Heart left ventricle (tissue), 16 donors: ENCODE measurements around the gene SUPT3H. TPM values are rescaled to one million over a fixed set of nuclear protein-coding genes. Genes with fewer than 3 reads are reported as not detected.
A peak's percentile ranks its signal among the peaks of the same experiment; 100 is the strongest.

Experiments
- ATAC-seq, 4 donors: fragments of 200-7000 bp; cut with Tn5 transposase; one replicate each; pipeline ENCODE4 v1.9.1; 2020 to 2022; ENCODE audit warnings: moderate library complexity in 4 of 4, mild to moderate bottlenecking in 3 of 4, moderate number of reproducible peaks in 1 of 4
- DNase-seq, 5 donors: peaks; one replicate each; pipeline ENCODE4 v3.0.0-alpha.2; 2020
- H3K27ac ChIP-seq, 12 donors: fragments of 200-600 bp; sonication (generic) in 4 of 12; one replicate each; pipeline versions ENCODE4 v1.5.0 to v1.8.0; 2016 to 2022; ENCODE audit warnings: mild to moderate bottlenecking in 2 of 12
- H3K27me3 ChIP-seq, 9 donors: fragments of 200-600 bp; sonication (generic) in 2 of 9; one replicate each; pipeline versions ENCODE4 v1.5.1 to v1.8.0; 2016 to 2022; ENCODE audit warnings: mild to moderate bottlenecking in 3 of 9
- H3K36me3 ChIP-seq, 9 donors: fragments of 200-600 bp; sonication (generic) in 2 of 9; one replicate each; pipeline versions ENCODE4 v1.5.0 to v1.8.0; 2018 to 2022; ENCODE audit warnings: mild to moderate bottlenecking in 2 of 9
- H3K4me1 ChIP-seq, 12 donors: fragments of 200-600 bp; sonication (generic) in 4 of 12; one replicate each; pipeline versions ENCODE4 v1.5.0 to v1.8.0; 2016 to 2022; ENCODE audit warnings: mild to moderate bottlenecking in 3 of 12
- H3K4me3 ChIP-seq, 12 donors: fragments of 200-600 bp; sonication (generic) in 4 of 12; one replicate each; pipeline versions ENCODE4 v1.5.0 to v1.8.0; 2017 to 2022; ENCODE audit warnings: mild to moderate bottlenecking in 9 of 12, moderate library complexity in 4 of 12
- H3K9me3 ChIP-seq, 12 donors: fragments of 200-600 bp; sonication (generic) in 4 of 12; one replicate each; pipeline versions ENCODE4 v1.5.0 to v1.8.0; 2016 to 2022; ENCODE audit warnings: mild to moderate bottlenecking in 1 of 12
- POLR2A ChIP-seq, 2 donors: fragments of 450-650 bp; IDR thresholded peaks; one replicate each; pipeline ENCODE4 v1.6.1; 2017; ENCODE audit warnings: antibody characterized with exemption in 2 of 2, mild to moderate bottlenecking in 2 of 2, moderate library complexity in 2 of 2
- WGBS, 4 donors: extraction: QIAGEN DNeasy Blood & Tissue Kit in 2 of 4; methylation state at CpG; one replicate each; pipeline versions ENCODE4 v1.1.5 to v1.1.7; 2013 to 2018; 5-methylcytosine and 5-hydroxymethylcytosine counted together
- intact Hi-C, 10 donors: fragments of 100-400 bp; cut with DNase I; formaldehyde crosslinking; loops; one replicate each; pipeline versions ENCODE4 v1.11.1 to v1.14.2; 2022
- polyA plus RNA-seq, 2 donors: library from polyadenylated mRNA; stranded (reverse); fragments of 200-250 nt; gene quantifications; one replicate each; pipeline ENCODE4 v1.2.3, GENCODE V29; 2013
- total RNA-seq, 9 donors: library from RNA; depleted of rRNA in 2 of 9; stranded (reverse); fragments of >200 nt in 2 of 9; fragmentation: NEBNext Ultra II Directional in 3 of 9; extraction: Animal tissue kit (Norgen Biotek cat#: 25700) in 3 of 9; gene quantifications; one replicate each; pipeline versions ENCODE4 v1.1.0 to v1.2.4, GENCODE V29; 2016 to 2023
- TF ChIP-seq, protein P1 (sequence below), 12 donors: fragments of 200-600 bp; sonication (generic) in 4 of 12; IDR thresholded peaks; one replicate each; pipeline versions ENCODE4 v1.5.0 to v1.8.0; 2018 to 2022; ENCODE audit warnings: antibody characterized with exemption in 12 of 12, mild to moderate bottlenecking in 5 of 12
- donor health status: ischemic (EF 13 %, LVEDD 7.1; RV severe dilation, severe dysfunction).
- donor health status: healthy with polysubstance abuse.
- donor health status: DM: no; HTN: yes; CAD: no.
- donor health status: DM: no; HTN: no; CAD: no.
- donor health status: ischemic (EF 25% LVEDD 6.9; RV normal size, moderate dysfunction).
- donor health status: ischemic (EF 25% LVEDD 5.7; RV mildly dilated, moderate dysfunction).
- donor health status: healthy.
- donor health status: DM: yes; HTN: yes; CAD: no.
- donor health status: ischemic (EF 35%, LVEDD 5.7; RV mildly dilated, moderate dysfunction).
- donor health status: nonischemic (EF 11% LVEDD 7.7; RV severe dilation, severe dysfunction).
- donor health status: DM: yes; HTN: yes; CAD: no.
- donor health status: PGD.
- donor health status: ischemic (EF 29% LVEDD 5.4; RV normal size, mild dysfunction).
- donor health status: nonischemic (EF 23%, LVEDD 6.1; RV moderate dilation, normal function).

The SUPT3H gene
- total and polyA plus RNA-seq, 11 donors, result 1.5 to 8.1 (median 4.1) TPM

DNA sequence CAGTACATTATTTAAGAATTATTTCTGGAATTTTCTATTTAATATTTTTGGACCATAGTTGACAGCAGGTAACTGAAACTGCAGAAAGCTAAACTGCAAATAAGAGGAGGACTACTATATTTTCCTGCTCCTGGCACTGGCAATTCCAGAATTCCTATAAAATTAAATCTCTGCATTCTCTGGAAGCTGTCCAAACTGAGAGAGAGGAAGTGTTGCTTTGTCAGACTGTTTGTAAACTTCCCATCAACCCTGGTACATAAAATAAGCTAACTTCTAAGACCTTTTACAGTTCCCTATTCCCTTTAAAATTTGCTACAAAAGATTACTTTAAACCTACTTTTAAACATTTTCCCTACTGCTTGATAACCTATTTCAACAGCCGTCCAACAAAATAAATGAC, 245.7 kb downstream of the SUPT3H start:
- Histone ChIP-seq H3K27ac (peak overlapping the region in 7 of 12 donors; percentile 8 to 77 (median 27)), H3K9me3 (peaks cover 0 to 18% (median 11%) of the 10 kb centered on the region in 12 donors), H3K36me3 (no peaks in the 10 kb centered on the region), H3K4me1 (peaks cover 0 to 22% (median 12%) of the 10 kb centered on the region in 12 donors), H3K4me3 (no peak overlapping the region), H3K27me3 (no peaks in the 10 kb centered on the region)
- ATAC-seq, result no peak
- WGBS, 4 donors, result 22 to 40% (median 34%) methylated on average over 1 of the region's 1 CpG
- TF ChIP-seq POLR2A (IDR thresholded peaks at IDR 0.05), result no peak
- TF ChIP-seq, protein P1, sequence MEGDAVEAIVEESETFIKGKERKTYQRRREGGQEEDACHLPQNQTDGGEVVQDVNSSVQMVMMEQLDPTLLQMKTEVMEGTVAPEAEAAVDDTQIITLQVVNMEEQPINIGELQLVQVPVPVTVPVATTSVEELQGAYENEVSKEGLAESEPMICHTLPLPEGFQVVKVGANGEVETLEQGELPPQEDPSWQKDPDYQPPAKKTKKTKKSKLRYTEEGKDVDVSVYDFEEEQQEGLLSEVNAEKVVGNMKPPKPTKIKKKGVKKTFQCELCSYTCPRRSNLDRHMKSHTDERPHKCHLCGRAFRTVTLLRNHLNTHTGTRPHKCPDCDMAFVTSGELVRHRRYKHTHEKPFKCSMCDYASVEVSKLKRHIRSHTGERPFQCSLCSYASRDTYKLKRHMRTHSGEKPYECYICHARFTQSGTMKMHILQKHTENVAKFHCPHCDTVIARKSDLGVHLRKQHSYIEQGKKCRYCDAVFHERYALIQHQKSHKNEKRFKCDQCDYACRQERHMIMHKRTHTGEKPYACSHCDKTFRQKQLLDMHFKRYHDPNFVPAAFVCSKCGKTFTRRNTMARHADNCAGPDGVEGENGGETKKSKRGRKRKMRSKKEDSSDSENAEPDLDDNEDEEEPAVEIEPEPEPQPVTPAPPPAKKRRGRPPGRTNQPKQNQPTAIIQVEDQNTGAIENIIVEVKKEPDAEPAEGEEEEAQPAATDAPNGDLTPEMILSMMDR (IDR thresholded peaks at IDR 0.05), result no peak
- DNase-seq, result no peak
- intact Hi-C loops, result no loop called here

DNA sequence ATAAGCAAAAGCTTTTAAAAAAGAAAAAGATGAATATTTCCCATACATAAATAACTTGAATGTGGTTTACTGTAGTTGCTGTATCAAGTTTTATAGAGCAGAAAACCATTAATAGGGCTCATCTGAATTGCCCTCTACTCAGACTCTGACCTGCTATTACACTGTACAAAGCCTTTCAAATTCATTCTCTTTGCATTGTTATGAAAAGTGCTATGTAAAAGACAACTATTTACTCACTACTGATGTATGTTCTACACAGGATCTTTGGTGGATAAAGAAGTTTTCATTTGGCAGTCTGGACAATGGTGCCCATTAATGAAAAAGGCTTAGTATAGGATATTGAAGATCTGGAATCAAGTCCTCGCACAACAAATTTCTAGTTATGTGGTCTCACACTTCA, 248.7 kb downstream of the SUPT3H start:
- DNase-seq (no peak), ATAC-seq (no peak)
- Histone ChIP-seq H3K9me3 (no peaks in the 10 kb centered on the region), H3K4me3 (no peak overlapping the region), H3K27ac (no peak overlapping the region), H3K4me1 (peaks cover 0 to 22% (median 12%) of the 10 kb centered on the region in 12 donors), H3K36me3 (no peaks in the 10 kb centered on the region), H3K27me3 (no peaks in the 10 kb centered on the region)
- TF ChIP-seq POLR2A (IDR thresholded peaks at IDR 0.05), result no peak
- TF ChIP-seq, protein P1 (IDR thresholded peaks at IDR 0.05), result no peak
- intact Hi-C loops, result no loop called here
- 95 to 99% (median 96%) methylated on average over 1 of the region's 1 CpG for WGBS, 4 donors

DNA sequence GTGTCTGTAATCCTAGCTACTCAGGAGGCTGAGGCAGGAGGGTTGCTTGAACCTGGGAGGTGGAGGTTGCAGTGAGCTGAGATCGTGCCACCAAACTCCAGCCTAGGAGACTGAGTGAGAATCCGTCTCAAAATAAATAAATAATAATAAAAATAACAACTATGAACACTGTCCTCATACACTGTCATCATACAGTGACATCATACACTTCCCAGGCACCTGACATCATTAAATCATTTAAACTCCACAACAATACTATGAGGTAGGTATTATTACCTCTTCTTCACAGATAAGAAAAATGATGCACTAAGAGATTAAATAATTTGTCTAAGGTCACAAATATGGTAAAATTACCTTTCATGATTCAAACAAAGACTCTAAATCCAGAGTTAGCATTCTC, 250.5 kb downstream of the SUPT3H start:
- Histone ChIP-seq H3K9me3 (no peaks in the 10 kb centered on the region), H3K4me1 (peaks cover 0 to 6% (median 3%) of the 10 kb centered on the region in 12 donors), H3K27me3 (no peaks in the 10 kb centered on the region), H3K36me3 (no peaks in the 10 kb centered on the region), H3K27ac (no peak overlapping the region), H3K4me3 (no peak overlapping the region)
- ATAC-seq (no peak), DNase-seq (no peak)
- 94 to 99% (median 97%) methylated on average over 2 of the region's 2 CpGs for WGBS, 4 donors
- TF ChIP-seq, protein P1 (IDR thresholded peaks at IDR 0.05), result no peak
- TF ChIP-seq POLR2A (IDR thresholded peaks at IDR 0.05), result no peak
- intact Hi-C loops, result no loop called here

DNA sequence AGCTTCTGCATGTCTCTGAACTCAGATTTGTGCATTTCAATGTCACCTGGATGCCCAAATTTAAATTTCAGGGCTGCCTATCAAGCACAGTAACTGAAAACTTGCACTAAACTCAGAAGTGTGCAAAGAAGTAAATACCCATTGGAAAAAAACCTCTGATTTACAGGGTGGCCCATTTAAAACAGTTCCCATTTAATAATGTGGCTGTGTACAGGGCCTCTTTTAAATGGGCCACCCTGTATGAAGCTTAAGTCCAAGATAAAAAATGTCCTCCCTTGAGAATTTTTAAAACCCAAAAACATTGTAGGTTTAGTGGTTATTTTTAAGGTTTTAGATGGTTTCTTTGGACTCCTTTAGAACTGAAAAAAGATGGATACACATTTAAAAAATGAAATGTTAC, 251.7 kb downstream of the SUPT3H start:
- TF ChIP-seq, protein P1 (IDR thresholded peaks at IDR 0.05), result no peak
- no peak for TF ChIP-seq POLR2A (IDR thresholded peaks at IDR 0.05)
- Histone ChIP-seq H3K36me3 (no peaks in the 10 kb centered on the region), H3K9me3 (no peaks in the 10 kb centered on the region), H3K27ac (no peak overlapping the region), H3K4me1 (peaks cover 0 to 2% (median 0%) of the 10 kb centered on the region in 12 donors), H3K27me3 (no peaks in the 10 kb centered on the region), H3K4me3 (no peak overlapping the region)
- no peak for DNase-seq
- ATAC-seq, result no peak
- intact Hi-C loops, result no loop called here
